CD14-positive monocyte (primary cell): Measurements from ENCODE around the gene KIZ. TPM values are rescaled to one million over a fixed set of nuclear protein-coding genes. Genes with fewer than 3 reads are reported as not detected.

Experiments
- DNase-seq, 3 donors: peaks; one replicate each; pipeline ENCODE4 v3.0.0-alpha.2; 2011 to 2022
- H2AFZ ChIP-seq: 2 replicates; pipeline ENCODE4 v1.6.0; 2012; ENCODE audit warnings: mild to moderate bottlenecking, low read depth, low read length, inconsistent platforms; ENCODE audit not compliant: insufficient read depth, poor library complexity, severe bottlenecking
- H3K27ac ChIP-seq, 2 donors: 1 replicate in 1 of 2; 2 replicates in 1 of 2; pipeline ENCODE4 v1.5.1; 2012 to 2013; ENCODE audit warnings: low read length in 2 of 2, control low read depth in 1 of 2, inconsistent platforms in 1 of 2, low read depth in 1 of 2, mild to moderate bottlenecking in 1 of 2
- H3K27me3 ChIP-seq, 2 donors: one replicate each; pipeline versions ENCODE4 v1.6.0 to v1.6.1; 2011 to 2013; ENCODE audit warnings: low read length in 2 of 2; ENCODE audit not compliant: control insufficient read depth in 2 of 2, insufficient read depth in 2 of 2
- H3K36me3 ChIP-seq, 2 donors: replicated peaks in 1 of 2; 1 replicate in 1 of 2; 2 replicates in 1 of 2; pipeline versions ENCODE4 v1.5.1 to v1.6.1; 2012 to 2013; ENCODE audit warnings: low read length in 2 of 2, control low read depth in 1 of 2, inconsistent platforms in 1 of 2, mild to moderate bottlenecking in 1 of 2; ENCODE audit not compliant: insufficient read depth in 2 of 2, control insufficient read depth in 1 of 2
- H3K4me1 ChIP-seq, 2 donors: 1 replicate in 1 of 2; 2 replicates in 1 of 2; pipeline versions ENCODE4 v1.5.1 to v1.6.1; 2012 to 2013; ENCODE audit warnings: low read length in 2 of 2, control low read depth in 1 of 2, inconsistent platforms in 1 of 2, mild to moderate bottlenecking in 1 of 2, moderate library complexity in 1 of 2; ENCODE audit not compliant: insufficient read depth in 2 of 2, control insufficient read depth in 1 of 2
- H3K4me2 ChIP-seq: replicated peaks from 2 replicates; pipeline ENCODE3; 2012; ENCODE audit warnings: low read length, moderate library complexity, mild to moderate bottlenecking; ENCODE audit not compliant: poor library complexity, severe bottlenecking; ENCODE audit errors: extremely low read depth
- H3K4me3 ChIP-seq, 3 experiments: fragments of 200-600 bp in 1 of 3; sonication (generic) in 1 of 3; replicated peaks in 1 of 3; 1 replicate in 2 of 3; 2 replicates in 1 of 3; pipeline ENCODE4 v1.5.1; 2011 to 2013; ENCODE audit warnings: low read length in 3 of 3, mild to moderate bottlenecking in 3 of 3, control low read depth in 2 of 3, low read depth in 2 of 3, inconsistent platforms in 1 of 3, moderate library complexity in 1 of 3
- H3K79me2 ChIP-seq: 2 replicates; pipeline ENCODE4 v1.6.0; 2012; ENCODE audit warnings: mild to moderate bottlenecking, control low read depth, inconsistent platforms, low read length, moderate library complexity; ENCODE audit not compliant: insufficient read depth
- H3K9ac ChIP-seq: 2 replicates; pipeline ENCODE4 v1.6.0; 2017; ENCODE audit warnings: low read length, mild to moderate bottlenecking; ENCODE audit not compliant: insufficient read depth, poor library complexity, severe bottlenecking
- H3K9me3 ChIP-seq, 2 donors: replicated peaks in 1 of 2; 1 replicate in 1 of 2; 2 replicates in 1 of 2; pipeline versions ENCODE4 v1.5.1 to v1.6.1; 2012 to 2013; ENCODE audit warnings: low read length in 2 of 2, control low read depth in 1 of 2; ENCODE audit not compliant: control insufficient read depth in 1 of 2, insufficient read depth in 1 of 2
- H4K20me1 ChIP-seq: 2 replicates; pipeline ENCODE4 v1.6.0; 2012; ENCODE audit warnings: mild to moderate bottlenecking, low read length, control low read depth, moderate library complexity; ENCODE audit not compliant: insufficient read depth
- H3K27ac Mint-ChIP-seq, 7 donors: one replicate each; pipeline ENCODE4 v1.8.0; 2020; ENCODE audit warnings: mild to moderate bottlenecking in 7 of 7, mixed read lengths in 7 of 7, moderate library complexity in 6 of 7, inconsistent platforms in 2 of 7
- H3K27me3 Mint-ChIP-seq, 3 donors: one replicate each; pipeline ENCODE4 v1.8.0; 2021 to 2022; ENCODE audit warnings: low read depth in 3 of 3, mild to moderate bottlenecking in 3 of 3, mixed read lengths in 3 of 3, moderate library complexity in 3 of 3, inconsistent platforms in 1 of 3
- H3K36me3 Mint-ChIP-seq, 2 donors: one replicate each; pipeline ENCODE4 v1.8.0; 2020; ENCODE audit warnings: mixed read lengths in 2 of 2, inconsistent platforms in 1 of 2, mild to moderate bottlenecking in 1 of 2
- H3K4me1 Mint-ChIP-seq: one replicate; pipeline ENCODE4 v1.8.0; 2020; ENCODE audit warnings: mild to moderate bottlenecking, mixed read lengths
- H3K4me3 Mint-ChIP-seq, 2 donors: one replicate each; pipeline ENCODE4 v1.8.0; 2020; ENCODE audit warnings: mild to moderate bottlenecking in 2 of 2, mixed read lengths in 2 of 2, moderate library complexity in 1 of 2
- H3K9me3 Mint-ChIP-seq, 7 donors: one replicate each; pipeline ENCODE4 v1.8.0; 2020 to 2022; ENCODE audit warnings: mixed read lengths in 7 of 7, mild to moderate bottlenecking in 6 of 7, moderate library complexity in 6 of 7, inconsistent platforms in 2 of 7
- WGBS: methylation state at CpG from one replicate; pipeline ENCODE4 v1.1.5; 2013; ENCODE audit warnings: missing lambda C conversion rate; ENCODE audit not compliant: insufficient coverage; 5-methylcytosine and 5-hydroxymethylcytosine counted together
- intact Hi-C, 2 donors: fragments of 100-400 bp; cut with micrococcal nuclease; formaldehyde crosslinking; loops; one replicate each; pipeline versions ENCODE4 v1.15.0 to v1.15.1; 2023
- polyA plus RNA-seq, 3 donors: library from polyadenylated mRNA; depleted of rRNA in 1 of 3; unstranded in 2 of 3; stranded (reverse) in 1 of 3; fragments of 300-500 nt in 2 of 3; fragments of >200 nt in 1 of 3; fragmentation: Illumina TruSeq in 2 of 3; gene quantifications; 1 replicate in 2 of 3; 2 replicates in 1 of 3; pipeline ENCODE4 v1.2.3, GENCODE V29; 2012 to 2021
- TF ChIP-seq, protein P1 (sequence below): fragments of 200-600 bp; IDR thresholded peaks from one replicate; pipeline ENCODE4 v1.8.0; 2022; ENCODE audit warnings: antibody characterized with exemption, mild to moderate bottlenecking

Gene KIZ
- polyA plus RNA-seq, 3 donors: 7.2 to 13.2 (median 10.2) TPM

DNA sequence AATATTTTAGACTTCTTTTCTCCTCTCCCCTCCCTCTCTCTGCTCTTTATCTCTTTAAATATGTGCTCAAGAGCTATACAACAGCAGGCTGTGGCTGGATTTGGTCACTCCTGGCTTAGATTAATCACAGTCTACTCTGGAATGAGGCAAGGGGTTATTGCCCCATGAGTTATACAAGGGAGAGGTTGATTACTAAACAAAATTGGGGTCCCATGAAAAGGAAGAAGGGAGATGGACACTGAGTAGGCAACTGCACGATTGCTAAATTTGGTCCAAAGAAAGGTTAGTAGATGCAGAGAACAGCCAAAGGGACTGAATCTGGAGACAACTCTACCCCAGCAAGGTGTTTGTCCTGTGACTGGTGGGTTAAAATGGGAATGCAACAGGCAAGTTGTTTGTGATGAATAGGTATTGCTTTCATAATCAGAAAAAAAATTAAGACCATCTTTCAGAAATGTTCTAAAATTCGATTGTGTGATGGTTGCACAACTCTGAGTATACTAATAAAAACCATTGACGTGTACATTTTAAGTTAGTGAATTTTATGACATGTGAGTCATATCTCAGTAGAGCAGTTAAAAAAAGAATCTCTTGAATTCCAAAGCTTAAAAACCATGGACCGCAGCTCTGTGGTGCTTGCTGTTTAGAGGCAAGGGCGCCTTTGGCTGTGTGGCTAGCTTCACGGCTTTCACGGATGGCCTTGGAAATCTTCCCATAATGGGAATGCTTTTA is 57.1 kb downstream of the KIZ start:
- H3K4me1 Mint-ChIP-seq: no peaks in the 10 kb centered on the region
- WGBS: 70% methylated on average over 1 of the region's 7 CpGs
- H3K4me1 ChIP-seq: no peaks in the 10 kb centered on the region
- peaks cover 0 to 4% (median 0%) of the 10 kb centered on the region in 3 donors for H3K27me3 Mint-ChIP-seq
- no peak overlapping the region for H3K4me3 Mint-ChIP-seq
- no peaks in the 10 kb centered on the region for H4K20me1 ChIP-seq
- no peak overlapping the region for H3K4me3 ChIP-seq
- DNase-seq: no peak
- H3K36me3 ChIP-seq: no peaks in the 10 kb centered on the region
- no peak overlapping the region for H3K27ac Mint-ChIP-seq
- H3K79me2 ChIP-seq: no peaks in the 10 kb centered on the region
- no peak overlapping the region for H2AFZ ChIP-seq
- H3K9me3 Mint-ChIP-seq: peaks cover 0 to 3% (median 0%) of the 10 kb centered on the region in 7 donors
- no peak overlapping the region for H3K27ac ChIP-seq
- TF ChIP-seq, protein P1, sequence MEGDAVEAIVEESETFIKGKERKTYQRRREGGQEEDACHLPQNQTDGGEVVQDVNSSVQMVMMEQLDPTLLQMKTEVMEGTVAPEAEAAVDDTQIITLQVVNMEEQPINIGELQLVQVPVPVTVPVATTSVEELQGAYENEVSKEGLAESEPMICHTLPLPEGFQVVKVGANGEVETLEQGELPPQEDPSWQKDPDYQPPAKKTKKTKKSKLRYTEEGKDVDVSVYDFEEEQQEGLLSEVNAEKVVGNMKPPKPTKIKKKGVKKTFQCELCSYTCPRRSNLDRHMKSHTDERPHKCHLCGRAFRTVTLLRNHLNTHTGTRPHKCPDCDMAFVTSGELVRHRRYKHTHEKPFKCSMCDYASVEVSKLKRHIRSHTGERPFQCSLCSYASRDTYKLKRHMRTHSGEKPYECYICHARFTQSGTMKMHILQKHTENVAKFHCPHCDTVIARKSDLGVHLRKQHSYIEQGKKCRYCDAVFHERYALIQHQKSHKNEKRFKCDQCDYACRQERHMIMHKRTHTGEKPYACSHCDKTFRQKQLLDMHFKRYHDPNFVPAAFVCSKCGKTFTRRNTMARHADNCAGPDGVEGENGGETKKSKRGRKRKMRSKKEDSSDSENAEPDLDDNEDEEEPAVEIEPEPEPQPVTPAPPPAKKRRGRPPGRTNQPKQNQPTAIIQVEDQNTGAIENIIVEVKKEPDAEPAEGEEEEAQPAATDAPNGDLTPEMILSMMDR: no peak
- no peaks in the 10 kb centered on the region for H3K27me3 ChIP-seq
- H3K9ac ChIP-seq: no peak overlapping the region
- no peaks in the 10 kb centered on the region for H3K9me3 ChIP-seq
- peaks cover 0 to 7% of the 10 kb centered on the region in 2 donors for H3K36me3 Mint-ChIP-seq
- intact Hi-C loops: no loop called here
- H3K4me2 ChIP-seq: no peak overlapping the region

DNA sequence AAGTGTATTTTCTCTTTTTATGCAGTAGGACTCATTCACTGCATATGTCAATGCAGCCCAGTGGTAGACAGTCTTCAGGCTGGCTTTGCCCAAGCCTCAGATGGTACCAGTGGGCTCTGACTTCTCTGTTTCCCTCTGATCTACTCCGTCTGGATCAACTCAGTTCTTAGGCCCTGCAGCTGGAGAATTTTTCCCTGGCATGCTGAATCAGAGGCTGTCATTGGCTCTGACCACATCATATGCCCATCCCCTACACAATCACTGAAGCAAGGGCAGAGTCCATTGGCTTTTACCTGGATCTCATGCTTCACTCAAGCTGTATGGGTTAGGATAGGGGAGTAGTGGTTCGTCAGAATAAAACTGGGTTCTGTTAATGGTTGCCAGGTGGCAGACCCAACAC is 57.8 kb downstream of the KIZ start:
- no peaks in the 10 kb centered on the region for H3K4me1 Mint-ChIP-seq
- Histone ChIP-seq H3K27me3 (no peaks in the 10 kb centered on the region), H2AFZ (no peak overlapping the region)

More for the DNA sequence above, 57.8 kb downstream of the KIZ start:
- Histone ChIP-seq H3K9me3 (no peaks in the 10 kb centered on the region), H3K79me2 (no peaks in the 10 kb centered on the region), H3K9ac (no peak overlapping the region), H4K20me1 (no peaks in the 10 kb centered on the region), H3K4me3 (no peak overlapping the region), H3K4me1 (no peaks in the 10 kb centered on the region), H3K36me3 (no peaks in the 10 kb centered on the region), H3K4me2 (no peak overlapping the region), H3K27ac (no peak overlapping the region)
- H3K9me3 Mint-ChIP-seq: peaks cover 0 to 3% (median 0%) of the 10 kb centered on the region in 7 donors
- peaks cover 0 to 4% (median 0%) of the 10 kb centered on the region in 3 donors for H3K27me3 Mint-ChIP-seq
- no peak for DNase-seq
- 100% methylated on average over 1 of the region's 2 CpGs for WGBS
- intact Hi-C loops: no loop called here
- peaks cover 0 to 7% of the 10 kb centered on the region in 2 donors for H3K36me3 Mint-ChIP-seq
- no peak overlapping the region for H3K27ac Mint-ChIP-seq
- TF ChIP-seq, protein P1: no peak
- no peak overlapping the region for H3K4me3 Mint-ChIP-seq
